HEK293 (cell line): ENCODE data around the gene ZNHIT2.

Source experiments
- AEBP2 ChIP-seq: fragments of 450-650 bp; formaldehyde crosslinking; IDR thresholded peaks from 2 replicates; pipeline ENCODE4 v1.5.1; 2016; ENCODE audit warnings: missing biosample characterization, missing genetic modification characterization, borderline replicate concordance
- BCL11A ChIP-seq: fragments of 450-650 bp; formaldehyde crosslinking; IDR thresholded peaks from 2 replicates; pipeline ENCODE4 v1.5.1; 2016; ENCODE audit warnings: low read depth, missing biosample characterization, missing genetic modification characterization
- ELK4 ChIP-seq: IDR thresholded peaks from 2 replicates; pipeline ENCODE4 v1.6.1; 2011; ENCODE audit warnings: mild to moderate bottlenecking, low read depth, low read length, borderline replicate concordance
- PRDM2 ChIP-seq: fragments of 450-650 bp; formaldehyde crosslinking; IDR thresholded peaks from 2 replicates; pipeline ENCODE4 v1.5.1; 2016; ENCODE audit warnings: missing biosample characterization, missing genetic modification characterization, borderline replicate concordance
- SALL2 ChIP-seq: fragments of 450-650 bp; formaldehyde crosslinking; IDR thresholded peaks from 2 replicates; pipeline ENCODE4 v1.5.0; 2017; ENCODE audit warnings: missing biosample characterization, mild to moderate bottlenecking, missing genetic modification characterization, borderline replicate concordance
- SETDB1 ChIP-seq: IDR thresholded peaks from one replicate; pipeline ENCODE4 v1.6.1; 2017; ENCODE audit warnings: mild to moderate bottlenecking, low read length, moderate library complexity, mixed read lengths; ENCODE audit not compliant: insufficient read length
- SP3 ChIP-seq: fragments of 450-650 bp; formaldehyde crosslinking; IDR thresholded peaks from 2 replicates; pipeline ENCODE4 v1.5.1; 2016; ENCODE audit warnings: missing biosample characterization, missing genetic modification characterization
- SP7 ChIP-seq: fragments of 450-650 bp; formaldehyde crosslinking; IDR thresholded peaks from 2 replicates; pipeline ENCODE4 v1.5.1; 2016; ENCODE audit warnings: missing biosample characterization, missing genetic modification characterization
- ZBTB20 ChIP-seq: fragments of 450-650 bp; formaldehyde crosslinking; IDR thresholded peaks from 2 replicates; pipeline ENCODE4 v1.5.1; 2016; ENCODE audit warnings: missing biosample characterization, missing genetic modification characterization
- ZFP69B ChIP-seq: fragments of 450-650 bp; formaldehyde crosslinking; IDR thresholded peaks from 2 replicates; pipeline ENCODE4 v1.5.1; 2016; ENCODE audit warnings: missing biosample characterization, missing genetic modification characterization
- ZNF138 ChIP-seq: fragments of 450-650 bp; formaldehyde crosslinking; IDR thresholded peaks from 2 replicates; pipeline ENCODE4 v1.5.1; 2016; ENCODE audit warnings: missing biosample characterization, missing genetic modification characterization, borderline replicate concordance
- ZNF169 ChIP-seq: fragments of 450-650 bp; formaldehyde crosslinking; IDR thresholded peaks from 2 replicates; pipeline ENCODE4 v1.5.1; 2016; ENCODE audit warnings: missing biosample characterization, missing genetic modification characterization
- ZNF24 ChIP-seq: fragments of 450-650 bp; formaldehyde crosslinking; IDR thresholded peaks from 2 replicates; pipeline ENCODE4 v1.5.1; 2016; ENCODE audit warnings: missing biosample characterization, missing genetic modification characterization
- ZNF302 ChIP-seq: fragments of 450-650 bp; formaldehyde crosslinking; IDR thresholded peaks from 2 replicates; pipeline ENCODE4 v1.5.1; 2016; ENCODE audit warnings: missing biosample characterization, missing genetic modification characterization, low read depth
- ZNF335 ChIP-seq: fragments of 450-650 bp; formaldehyde crosslinking; conservative IDR thresholded peaks from 2 replicates; pipeline ENCODE4 v1.5.1; 2016; ENCODE audit warnings: missing biosample characterization, missing genetic modification characterization
- ZNF391 ChIP-seq: fragments of 450-650 bp; formaldehyde crosslinking; IDR thresholded peaks from 2 replicates; pipeline ENCODE4 v1.5.1; 2016; ENCODE audit warnings: low read depth, missing biosample characterization, missing genetic modification characterization, borderline replicate concordance
- ZNF394 ChIP-seq: fragments of 450-650 bp; formaldehyde crosslinking; IDR thresholded peaks from 2 replicates; pipeline ENCODE4 v1.5.1; 2016; ENCODE audit warnings: missing biosample characterization, missing genetic modification characterization, mild to moderate bottlenecking, moderate library complexity, borderline replicate concordance
- ZNF433 ChIP-seq: fragments of 450-650 bp; formaldehyde crosslinking; IDR thresholded peaks from 2 replicates; pipeline ENCODE4 v1.5.1; 2016; ENCODE audit warnings: missing biosample characterization, missing genetic modification characterization, low read depth
- ZNF596 ChIP-seq: fragments of 450-650 bp; IDR thresholded peaks from 2 replicates; pipeline ENCODE4 v1.5.0; 2018; ENCODE audit warnings: missing biosample characterization, mild to moderate bottlenecking, missing genetic modification characterization, moderate library complexity
- ZNF600 ChIP-seq: fragments of 450-650 bp; formaldehyde crosslinking; IDR thresholded peaks from 2 replicates; pipeline ENCODE4 v1.5.1; 2016; ENCODE audit warnings: missing biosample characterization, missing genetic modification characterization
- ZNF658 ChIP-seq: fragments of 450-650 bp; formaldehyde crosslinking; IDR thresholded peaks from 2 replicates; pipeline ENCODE4; 2016; ENCODE audit warnings: missing biosample characterization, missing genetic modification characterization
- ZNF670 ChIP-seq: fragments of 450-650 bp; formaldehyde crosslinking; IDR thresholded peaks from 2 replicates; pipeline ENCODE4 v1.5.1; 2016; ENCODE audit warnings: missing biosample characterization, missing genetic modification characterization, low read depth
- ZNF692 ChIP-seq: fragments of 450-650 bp; formaldehyde crosslinking; IDR thresholded peaks from 2 replicates; pipeline ENCODE4 v1.5.1; 2016; ENCODE audit warnings: missing biosample characterization, missing genetic modification characterization
- ZNF776 ChIP-seq: fragments of 450-650 bp; formaldehyde crosslinking; IDR thresholded peaks from 2 replicates; pipeline ENCODE4 v1.5.0; 2017; ENCODE audit warnings: missing biosample characterization, missing genetic modification characterization, borderline replicate concordance
- ZNF837 ChIP-seq: fragments of 450-650 bp; formaldehyde crosslinking; IDR thresholded peaks from 2 replicates; pipeline ENCODE4 v1.5.1; 2016; ENCODE audit warnings: missing biosample characterization, missing genetic modification characterization
- ZSCAN23 ChIP-seq: fragments of 450-650 bp; formaldehyde crosslinking; IDR thresholded peaks from 2 replicates; pipeline ENCODE4 v1.5.1; 2016; ENCODE audit warnings: missing biosample characterization, missing genetic modification characterization
- ZSCAN4 ChIP-seq: fragments of 450-650 bp; formaldehyde crosslinking; IDR thresholded peaks from 2 replicates; pipeline ENCODE4 v1.5.1; 2017; ENCODE audit warnings: missing biosample characterization, missing genetic modification characterization

ZNHIT2 gene

GRCh38 chr11:65102142-65103095 lies 15.1 kb downstream of the ZNHIT2 start (continued):
- TF ChIP-seq ZNF391 (tag by site-specific recombination) (no peak), ZNF658 (tag by site-specific recombination) (no peak), ZFP69B (tag by site-specific recombination) (no peak), SP7 (tag by site-specific recombination) (peak; percentile 60; the same call in 1 of the 2 replicates), ZNF600 (tag by site-specific recombination) (peak; percentile 87), ELK4 (no peak), ZNF596 (tag by site-specific recombination) (no peak), ZNF335 (tag by site-specific recombination) (peak; percentile 67), ZNF776 (no peak), ZNF692 (tag by site-specific recombination) (0 out of 2 replicates have a peak, but pooled peaks have one; percentile 13), ZSCAN4 (no peak), AEBP2 (no peak), BCL11A (peak; percentile 61), ZSCAN23 (no peak), ZNF169 (tag by site-specific recombination) (no peak), SALL2 (tag by site-specific recombination) (no peak), ZNF394 (tag by site-specific recombination) (no peak), PRDM2 (tag by site-specific recombination) (no peak), ZNF138 (tag by site-specific recombination) (no peak), SETDB1 (no peak), ZNF837 (tag by site-specific recombination) (no peak), ZBTB20 (tag by site-specific recombination) (peak; percentile 48; the same call in 1 of the 2 replicates), ZNF24 (tag by site-specific recombination) (no peak; the same call in 1 of the 2 replicates), SP3 (tag by site-specific recombination) (0 out of 2 replicates have a peak, but pooled peaks have one; percentile 13), ZNF302 (no peak), ZNF670 (tag by site-specific recombination) (no peak), ZNF433 (tag by site-specific recombination) (no peak)
